H1 (cell line): ENCODE measurements around the gene SLC19A1. TPM values are rescaled to one million over a fixed set of nuclear protein-coding genes. Genes with fewer than 3 reads are reported as not detected.

ENCODE experiments used
- CEBPB ChIP-seq: IDR thresholded peaks from 2 replicates; pipeline ENCODE4 v1.6.1; 2012; ENCODE audit warnings: low read depth, low read length
- CHD1 ChIP-seq: IDR thresholded peaks from 2 replicates; pipeline ENCODE4 v1.6.1; 2012; ENCODE audit warnings: low read depth, low read length, improper control_type of control experiment
- CHD7 ChIP-seq: fragments of 300-600 bp; sonication (generic); IDR thresholded peaks from 2 replicates; pipeline ENCODE4 v1.7.1; 2012; ENCODE audit warnings: low read length, moderate library complexity, mild to moderate bottlenecking, inconsistent platforms; ENCODE audit not compliant: insufficient replicate concordance
- JUN ChIP-seq: IDR thresholded peaks from 2 replicates; pipeline ENCODE4 v1.6.1; 2011; ENCODE audit warnings: low read depth, mild to moderate bottlenecking, improper control_type of control experiment, low read length
- POU5F1 ChIP-seq: IDR thresholded peaks from 2 replicates; pipeline ENCODE4 v1.6.1; 2011; ENCODE audit warnings: low read depth, mild to moderate bottlenecking, low read length, moderate library complexity
- SIX5 ChIP-seq: IDR thresholded peaks from 2 replicates; pipeline ENCODE4 v1.6.1; 2011; ENCODE audit warnings: mild to moderate bottlenecking, low read depth, low read length
- SUZ12 ChIP-seq: fragments of 200-600 bp; sonication (generic); IDR thresholded peaks from 2 replicates; pipeline ENCODE4 v1.6.1; 2012; ENCODE audit warnings: mild to moderate bottlenecking, inconsistent platforms, low read length, moderate library complexity, mixed read lengths
- USF2 ChIP-seq: IDR thresholded peaks from 2 replicates; pipeline ENCODE4 v1.6.1; 2011; ENCODE audit warnings: low read length, improper control_type of control experiment
- polyA plus RNA-seq, 7 experiments: library from polyadenylated mRNA; depleted of rRNA in 3 of 7; stranded (reverse) in 5 of 7; unstranded in 2 of 7; fragments of >200 nt in 5 of 7; fragments of 200-250 nt in 2 of 7; gene quantifications; 1 replicate in 5 of 7; 2 replicates in 1 of 7; 4 replicates in 1 of 7; pipeline versions ENCODE4 v1.2.1 to v1.2.3, GENCODE V29; 2011 to 2013; ENCODE audit warnings: missing spikeins in 2 of 7, mixed read lengths in 2 of 7
- total RNA-seq: library from RNA; stranded (reverse); fragmentation: NEBNext Ultra II Directional; extraction: Animal tissue kit (Norgen Biotek cat#: 25700); gene quantifications from 2 replicates; pipeline ENCODE4 v1.2.1, GENCODE V29; 2021

Gene SLC19A1
- total and polyA plus RNA-seq, 2 of the 8 experiments (the other 6 are each of a cell fraction or from before 2014, with no cell fraction given) = 31.6 to 43.8 TPM

- TF ChIP-seq CHD7 (no peak), SUZ12 (no peak), POU5F1 (no peak), JUN (no peak), USF2 (no peak), CHD1 (no peak), SIX5 (no peak), CEBPB (no peak)
Measured at GRCh38 chr21:45471525-45472221, 70.6 kb downstream of the SLC19A1 start (continued).
